Esophagus muscularis mucosa (tissue), 2 donors: ENCODE data around the gene IFNW1.

Experiments
- EP300 ChIP-seq: sonication (generic); formaldehyde crosslinking; IDR thresholded peaks from one replicate; pipeline ENCODE4 v1.6.1; 2017; ENCODE audit warnings: antibody characterized with exemption
- POLR2A ChIP-seq: fragments of 450-650 bp; IDR thresholded peaks from one replicate; pipeline ENCODE4 v1.6.1; 2017; ENCODE audit warnings: antibody characterized with exemption, moderate library complexity, mild to moderate bottlenecking, low read depth

GRCh38 chr9:21110708-21111576, 30.7 kb downstream of the IFNW1 start:
- no peak for TF ChIP-seq POLR2A
- TF ChIP-seq EP300, result no peak
